ENCODE results near the gene PRKN.

Gene PRKN

GRCh38 chr6:162306616-162307015 lies 420.9 kb downstream of the PRKN start:
- DNase-seq (ENCODE audit: low read depth) = no peak

GRCh38 chr6:162301128-162301527 lies 426.4 kb downstream of the PRKN start:
- no peak for DNase-seq (ENCODE audit: low read depth)

DNA sequence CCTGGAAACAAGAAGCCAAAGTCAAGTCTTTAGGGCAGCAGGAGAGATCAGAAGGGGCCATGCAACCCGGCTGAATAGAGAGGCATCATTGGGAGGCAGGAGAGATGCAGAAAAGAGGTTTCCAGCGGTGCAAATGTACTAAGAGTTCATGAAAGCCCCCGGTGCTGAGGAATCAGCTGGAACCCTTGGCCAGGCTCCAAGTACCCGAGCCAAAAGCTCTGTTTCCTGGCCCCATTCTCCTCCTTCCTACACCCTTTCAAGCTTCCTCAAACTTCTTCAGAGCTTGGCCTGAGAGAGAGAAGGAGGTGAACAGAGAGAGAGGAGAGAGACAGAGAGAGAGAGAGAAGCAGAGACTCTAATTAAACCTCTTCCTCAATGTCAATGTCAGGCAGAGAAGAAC lies 433.5 kb downstream of the PRKN start:
- no peak for DNase-seq (ENCODE audit: low read depth)

DNA sequence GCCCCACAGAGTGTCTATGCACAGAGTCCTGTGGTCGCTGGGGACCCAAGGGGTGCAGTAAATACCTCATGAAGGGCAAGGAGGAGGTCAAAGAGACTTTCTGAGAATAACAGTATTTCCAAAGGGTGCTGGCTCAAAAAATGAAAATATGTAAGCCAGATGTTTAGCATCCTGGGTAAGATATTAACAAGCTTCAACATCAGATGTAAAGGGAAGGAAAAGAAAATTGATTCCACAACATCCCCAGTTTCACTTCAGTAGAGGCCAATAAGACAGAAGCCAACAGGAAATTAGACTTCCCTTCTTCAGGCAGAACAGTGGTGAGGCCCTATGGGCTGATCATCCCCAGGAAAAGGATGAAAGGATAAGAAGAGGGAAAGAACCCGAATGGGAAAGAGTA lies 434.7 kb downstream of the PRKN start:
- DNase-seq (ENCODE audit: low read depth) = no peak

DNA sequence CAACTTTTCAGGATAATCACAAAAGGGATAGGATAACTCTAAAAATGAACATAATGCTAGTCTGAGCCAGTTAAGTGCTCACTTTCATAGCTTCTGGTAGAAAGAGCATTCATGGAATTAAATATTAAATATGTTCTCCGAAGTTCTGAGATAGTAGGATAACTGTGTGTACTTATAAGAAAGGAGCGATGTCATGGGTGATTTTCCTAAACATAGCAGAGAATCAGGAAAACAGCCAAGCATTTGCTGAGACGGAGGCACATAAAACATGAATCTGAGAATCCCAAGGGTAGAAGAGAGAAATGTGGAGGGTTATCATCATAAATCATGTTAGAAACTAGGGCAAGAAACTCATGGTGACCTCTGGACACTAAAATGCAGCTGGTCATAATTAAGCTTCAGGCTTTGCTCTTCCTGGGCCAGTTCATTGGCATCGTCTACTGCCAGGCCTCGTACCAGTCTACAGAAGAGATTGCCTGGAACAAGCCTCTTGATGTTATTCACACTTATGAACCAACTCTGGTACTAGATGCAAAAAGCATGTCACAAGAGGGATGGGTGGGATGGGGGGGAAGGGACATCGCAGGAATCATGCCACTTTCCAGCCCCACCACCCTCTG lies 436.6 kb downstream of the PRKN start:
- DNase-seq (ENCODE audit: low read depth) = no peak

DNA sequence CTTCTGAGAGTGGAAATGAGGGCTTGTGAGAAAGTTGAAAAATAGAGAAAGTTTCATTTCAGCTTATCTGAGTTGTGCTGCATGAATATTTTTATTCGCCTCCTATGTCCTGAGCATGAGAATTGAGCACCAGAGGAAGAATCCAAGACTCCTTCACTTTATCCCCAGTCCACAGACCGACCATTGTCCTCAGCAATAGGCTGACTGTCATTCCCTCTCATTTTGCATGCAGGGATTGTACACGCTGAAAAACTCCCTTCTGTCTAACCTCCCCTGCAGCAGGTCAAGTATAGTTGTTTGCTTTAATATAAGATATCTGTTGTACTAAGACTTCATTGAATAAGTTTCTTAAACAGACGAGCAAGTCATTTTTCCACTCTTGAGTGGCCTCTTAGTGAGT lies 437.6 kb downstream of the PRKN start:
- DNase-seq (ENCODE audit: low read depth) = no peak

DNA sequence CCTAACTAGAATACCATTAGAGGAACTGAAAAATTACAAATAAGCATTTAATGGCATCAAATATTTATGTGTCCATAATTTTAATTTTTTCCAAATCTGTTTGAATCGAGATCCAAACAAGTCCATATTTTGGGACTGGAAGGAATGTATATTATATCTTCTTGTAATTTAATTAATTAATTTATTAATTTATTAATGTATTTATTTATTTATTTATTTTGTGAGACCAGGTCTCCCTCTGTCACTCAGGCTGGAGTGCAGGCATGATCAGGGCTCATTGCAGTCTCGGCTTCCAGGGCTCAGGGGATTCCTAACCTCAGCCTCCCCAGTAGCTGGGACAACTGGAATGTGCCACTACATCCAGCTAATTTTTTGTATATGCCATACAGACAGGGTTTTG lies 453.6 kb downstream of the PRKN start:
- no peak for DNase-seq (ENCODE audit: low read depth)

GRCh38 chr6:162271922-162272321 lies 455.6 kb downstream of the PRKN start:
- no peak for DNase-seq (ENCODE audit: low read depth)

DNA sequence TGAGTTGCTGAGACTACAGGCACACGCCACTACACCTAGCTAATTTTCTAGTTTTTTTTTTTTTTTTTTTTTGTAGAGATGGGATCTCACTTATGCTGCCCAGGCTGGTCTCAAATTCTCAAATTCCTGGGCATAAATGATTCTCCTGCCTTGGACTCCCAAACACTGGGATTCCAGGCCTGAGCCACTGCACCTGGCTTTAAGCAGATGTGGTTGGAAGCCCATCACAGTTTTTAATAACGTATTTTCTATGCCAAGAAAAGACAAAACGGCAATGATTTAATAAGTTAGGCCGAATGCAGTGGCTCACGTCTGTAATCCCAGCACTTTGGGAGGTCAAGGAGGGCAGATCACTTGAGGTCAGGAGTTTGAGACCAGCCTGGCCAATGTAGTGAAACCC lies 456.6 kb downstream of the PRKN start:
- no peak for DNase-seq (ENCODE audit: low read depth)

GRCh38 chr6:162267641-162268040 lies 459.9 kb downstream of the PRKN start:
- no peak for DNase-seq (ENCODE audit: low read depth)

GRCh38 chr6:162267126-162267525 lies 460.4 kb downstream of the PRKN start:
- DNase-seq (ENCODE audit: low read depth) = no peak

DNA sequence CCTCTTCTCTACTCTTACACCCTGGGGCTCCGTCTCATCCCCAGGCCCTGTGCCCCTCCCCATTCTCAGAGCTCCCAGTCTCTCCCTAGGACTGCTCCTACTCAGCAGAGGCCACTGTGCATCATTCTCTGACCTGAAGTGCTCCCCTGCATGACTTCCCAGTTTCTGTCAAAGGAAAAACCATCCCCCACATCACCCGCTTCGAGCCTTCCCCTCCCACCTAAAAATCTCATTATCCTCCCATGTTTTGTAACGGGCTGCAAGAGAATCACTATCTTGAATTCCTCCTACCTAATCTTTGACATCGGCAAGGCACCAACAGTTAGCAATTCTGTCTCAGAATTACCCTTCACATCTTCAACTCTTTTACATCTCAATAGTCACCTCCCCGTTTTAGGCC lies 463.0 kb downstream of the PRKN start:
- DNase-seq (ENCODE audit: low read depth) = no peak

- no peak for DNase-seq (ENCODE audit: low read depth)
Measured at GRCh38 chr6:162262466-162263196, 464.9 kb downstream of the PRKN start.

GRCh38 chr6:162261598-162261997 lies 466.0 kb downstream of the PRKN start:
- DNase-seq (ENCODE audit: low read depth) = no peak

GRCh38 chr6:162260027-162260426 lies 467.5 kb downstream of the PRKN start:
- no peak for DNase-seq (ENCODE audit: low read depth)

DNA sequence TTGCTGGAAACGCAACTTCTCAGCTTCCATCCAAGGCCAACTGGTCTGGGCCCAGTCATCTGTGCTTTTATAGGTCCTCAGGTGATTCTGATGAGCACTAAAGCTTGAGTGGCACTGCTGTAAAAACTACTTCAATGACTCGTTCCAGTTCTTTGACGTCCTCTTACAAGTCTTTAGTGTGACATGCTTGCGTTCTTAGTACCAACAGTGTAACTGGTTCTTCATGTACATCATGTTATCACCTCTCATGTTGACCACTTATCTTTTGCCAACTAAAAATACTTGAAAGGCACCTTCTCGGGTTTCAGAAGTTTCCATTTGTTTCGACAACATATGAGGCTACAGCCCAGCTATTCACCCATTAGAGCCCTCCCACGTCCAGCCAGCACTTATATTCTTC lies 468.9 kb downstream of the PRKN start:
- DNase-seq (ENCODE audit: low read depth) = no peak

DNA sequence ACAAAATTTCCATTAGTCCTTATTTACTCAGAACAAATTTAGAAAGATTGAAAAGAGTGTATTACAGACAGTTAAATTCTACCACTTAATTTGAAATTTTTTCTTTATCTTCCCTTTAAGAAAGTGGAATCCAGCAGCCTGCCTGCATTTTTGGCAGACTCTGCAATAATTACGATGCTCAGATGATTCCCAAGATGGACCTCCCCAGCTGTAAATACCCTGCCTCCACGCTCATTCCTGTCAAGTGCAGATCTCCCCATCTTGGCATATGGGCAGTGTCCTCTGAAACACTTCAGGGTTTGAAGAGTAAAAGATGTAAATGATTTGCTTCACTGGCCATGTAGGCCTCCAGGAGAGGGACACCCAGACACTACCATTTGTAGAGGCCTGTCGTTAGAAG lies 471.2 kb downstream of the PRKN start:
- DNase-seq (ENCODE audit: low read depth) = no peak

GRCh38 chr6:162251257-162251656 lies 476.3 kb downstream of the PRKN start:
- no peak for DNase-seq (ENCODE audit: low read depth)

DNA sequence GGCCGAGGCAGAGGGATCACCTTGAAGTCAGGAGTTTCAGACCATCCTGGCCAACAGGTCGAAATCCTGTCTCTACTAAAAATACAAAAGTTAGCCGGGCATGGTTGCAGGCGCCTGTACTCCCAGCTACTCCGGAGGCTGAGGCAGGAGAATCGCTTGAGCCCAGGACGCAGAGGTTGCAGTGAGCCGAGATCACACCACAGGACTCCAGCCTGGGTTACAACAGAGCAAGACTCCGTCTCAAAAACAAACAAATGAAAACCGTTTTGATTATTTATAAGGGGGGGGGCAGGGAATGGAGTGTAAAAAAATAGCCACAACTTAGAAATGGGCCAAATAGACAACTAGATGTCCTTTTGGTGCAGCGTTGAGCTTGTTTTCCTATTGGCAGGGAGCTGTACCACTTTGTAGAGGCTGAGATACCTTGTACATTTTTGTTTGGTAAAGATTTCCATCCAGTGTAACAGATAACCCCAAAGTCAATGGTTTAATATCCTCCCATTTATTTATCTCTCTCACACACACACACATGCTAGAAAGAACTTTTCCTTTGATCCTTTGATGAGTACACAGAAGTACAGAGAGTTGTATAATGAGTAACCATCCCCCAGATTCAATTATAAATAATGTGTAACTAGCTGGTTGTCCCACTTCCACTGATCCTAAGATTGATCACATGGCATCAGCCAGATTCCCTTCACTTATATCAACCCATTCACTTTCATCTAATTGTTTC lies 477.5 kb downstream of the PRKN start:
- DNase-seq (ENCODE audit: low read depth) = no peak

- DNase-seq (ENCODE audit: low read depth) = no peak
Measured at GRCh38 chr6:162245830-162246420, 481.6 kb downstream of the PRKN start.

DNA sequence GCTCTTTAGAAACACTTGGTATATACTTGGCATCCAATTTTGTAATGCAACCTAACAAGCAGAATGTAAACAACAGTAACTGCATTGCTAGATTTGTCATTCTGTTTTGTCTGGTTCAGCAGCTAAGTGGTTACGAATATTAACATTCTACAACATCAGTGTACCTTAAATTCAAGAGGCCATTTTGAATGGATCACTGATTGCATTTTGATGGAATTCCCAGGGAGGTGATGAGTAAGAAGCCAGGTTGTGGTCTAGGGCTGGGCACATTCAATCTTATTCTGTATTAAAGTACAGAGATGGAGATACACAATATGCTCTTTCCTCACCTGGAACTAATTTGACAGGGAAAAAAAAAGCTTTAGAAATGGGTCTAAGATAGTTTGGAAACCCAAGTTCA lies 483.5 kb downstream of the PRKN start:
- DNase-seq (ENCODE audit: low read depth) = no peak

- DNase-seq (ENCODE audit: low read depth) = no peak
Measured at GRCh38 chr6:162242915-162243314, 484.7 kb downstream of the PRKN start.

DNA sequence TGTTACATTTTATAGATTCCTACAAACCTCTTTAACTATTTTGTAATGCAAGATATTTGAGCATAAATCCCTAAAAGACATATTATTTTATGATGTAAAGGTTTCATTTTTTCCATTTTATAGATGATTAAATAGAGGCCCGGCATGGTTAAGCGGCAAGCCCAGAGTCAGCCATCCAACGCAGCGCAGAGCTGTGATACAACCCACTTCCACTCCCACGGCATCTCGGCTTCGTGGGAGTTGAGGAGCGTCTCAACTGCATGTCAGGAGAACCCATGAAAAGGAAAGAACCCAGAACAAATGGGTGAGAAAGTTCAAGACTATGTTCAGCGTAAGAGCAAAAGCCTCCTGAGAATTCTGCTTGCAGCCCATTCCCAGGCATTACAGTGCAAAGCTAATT lies 488.2 kb downstream of the PRKN start:
- DNase-seq (ENCODE audit: low read depth) = no peak

All from iris pigment epithelial cell (primary cell).